Measurements from ENCODE around the gene SAMD8. TPM values are rescaled to one million over a fixed set of nuclear protein-coding genes. Genes with fewer than 3 reads are reported as not detected.

SAMD8 gene
- total RNA-seq, 1 experiment from 2014 or later = 23.6 TPM

DNA sequence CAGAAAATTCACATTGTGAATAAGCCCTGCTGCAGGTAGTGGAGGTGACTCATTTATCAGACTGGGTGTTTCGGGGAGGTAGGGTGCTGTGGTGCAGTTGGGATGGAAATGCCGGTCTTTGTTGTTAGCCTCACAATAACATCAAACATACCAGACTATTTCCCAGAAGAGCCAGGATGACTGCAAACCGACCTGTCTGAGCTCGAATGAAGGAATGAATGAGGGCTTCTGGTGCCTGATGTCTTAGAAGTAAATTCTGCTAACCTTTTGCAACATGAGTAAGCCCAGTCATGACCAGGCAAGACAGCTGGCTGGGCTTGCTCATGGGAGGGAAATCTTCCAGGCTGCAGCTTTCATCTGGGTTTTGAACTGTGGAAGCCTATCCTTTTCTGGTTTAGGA lies 96.7 kb downstream of the SAMD8 start:
- Histone ChIP-seq H3K27ac (ENCODE audit: low read depth, low read length) (peak overlapping the region; percentile 20; the same call in 1 of the 2 replicates), H3K9me3 (ENCODE audit: control insufficient read depth in 1 of 2, insufficient read depth in 1 of 2, low read depth in 1 of 2, low read length in 2 of 2) (no peaks in the 10 kb centered on the region), H3K4me1 (ENCODE audit: control insufficient read depth in 1 of 2, insufficient read depth in 2 of 2, low read length in 2 of 2) (peaks cover 21 to 57% of the 10 kb centered on the region in 2 experiments), H3K9me2 (ENCODE audit: insufficient read depth) (no peaks in the 10 kb centered on the region), H2AFZ (ENCODE audit: low read depth, low read length, poor library complexity, severe bottlenecking) (no peak overlapping the region), H3K27me3 (ENCODE audit: insufficient read depth, low read length) (no peaks in the 10 kb centered on the region), H3K36me3 (ENCODE audit: control insufficient read depth in 1 of 2, insufficient read depth in 2 of 2, low read length in 2 of 2) (peaks cover 6 to 19% of the 10 kb centered on the region in 2 experiments; a peak in 3 of 4 replicates), H3K79me2 (ENCODE audit: insufficient read depth, low read length) (peaks cover 26% of the 10 kb centered on the region), H3K4me2 (ENCODE audit: low read length) (peak overlapping the region; percentile 33), H3K4me3 (replicated peaks in 1 of 2; ENCODE audit: low read depth in 1 of 2, low read length in 2 of 2) (no peak overlapping the region), H3K9ac (ENCODE audit: low read length) (no peak overlapping the region), H4K20me1 (ENCODE audit: insufficient read depth) (peaks cover 4% of the 10 kb centered on the region; the same call in 1 of the 2 replicates)
- BruUV-seq (replicated peaks) = no TSS peak
- CTCF ChIA-PET = no interaction called here
- intact Hi-C loops (cut with micrococcal nuclease) = no loop called here
- no peak for TF ChIP-seq EZH2phosphoT487 (IDR thresholded peaks at IDR 0.05; ENCODE audit: borderline replicate concordance)
- no peak for TF ChIP-seq ELF1 (IDR thresholded peaks at IDR 0.05; ENCODE audit: borderline replicate concordance, low read depth)
- 0 out of 2 replicates have a peak, but pooled peaks have one; percentile 28 for TF ChIP-seq JUND (IDR thresholded peaks at IDR 0.05)
- RAD21 ChIA-PET (ENCODE audit: low non-redundant PET in 1 of 2, low total read pairs in 2 of 2, uncharacterized antibody in 2 of 2, unreplicated experiment in 2 of 2) = interaction anchor here in 1 of 2 experiments (1.3 kb wide), 1 partner anchor 20 kb away, joined by 3 read pairs; no protein-coding TSS in a partner anchor
- POLR2A ChIA-PET = no interaction called here
- ATAC-seq (no peak), DNase-seq (ENCODE audit: low read depth, low spot score) (no peak)

DNA sequence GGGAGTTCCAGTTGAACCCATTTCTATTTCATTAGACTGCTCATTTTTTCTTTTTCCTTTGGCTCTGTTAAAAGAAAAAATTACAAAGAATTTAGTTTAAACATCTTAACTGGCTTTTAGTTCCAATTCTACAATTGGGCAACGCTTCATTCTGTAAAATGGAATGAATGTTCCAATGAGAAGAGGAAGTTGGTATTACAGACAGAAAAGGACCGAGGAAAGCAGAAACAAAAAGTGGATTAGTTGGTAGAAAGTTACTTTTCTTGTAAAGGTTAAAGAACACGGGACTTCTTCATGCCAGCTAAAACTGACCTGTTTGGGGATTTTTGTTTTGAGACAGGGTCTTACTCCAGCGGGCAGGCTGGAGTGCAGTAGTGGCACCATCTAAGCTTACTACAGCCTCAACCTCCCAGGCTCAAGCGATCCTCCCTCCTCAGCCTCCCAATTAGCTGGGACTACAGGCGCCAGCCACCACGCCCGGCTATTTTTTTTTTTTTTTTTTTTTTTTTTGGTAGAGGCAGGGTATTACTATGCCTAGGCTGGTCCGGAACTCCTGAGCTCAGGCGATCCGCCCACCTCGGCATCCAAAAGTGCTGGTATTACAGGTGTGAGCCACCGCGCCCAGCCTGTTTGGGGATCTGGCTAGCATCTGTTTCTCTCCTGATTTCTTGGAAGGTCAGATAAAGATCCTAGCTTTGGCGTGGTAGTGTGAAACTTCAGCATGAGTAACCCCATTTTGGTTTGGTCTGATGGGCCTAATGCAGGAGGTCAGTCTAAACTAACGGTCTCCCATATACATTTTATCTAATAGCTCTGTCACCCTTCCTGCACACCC lies 97.8 kb downstream of the SAMD8 start:
- peaks cover 11 to 26% of the 10 kb centered on the region in 2 experiments for H3K36me3 ChIP-seq (ENCODE audit: control insufficient read depth in 1 of 2, insufficient read depth in 2 of 2, low read length in 2 of 2)
- POLR2A ChIA-PET = interaction anchor here (1.2 to 3.3 kb wide), 5 partner anchors 8 to 26 kb away, joined by 3 to 14 read pairs (median 4); partner anchors contain the start of gene COMTD1
- peaks cover 37% of the 10 kb centered on the region for H3K79me2 ChIP-seq (ENCODE audit: insufficient read depth, low read length)
- TF ChIP-seq SRF (IDR thresholded peaks at IDR 0.05; ENCODE audit: low read depth) (no peak), MAX (IDR thresholded peaks at IDR 0.05) (no peak), EZH2 (IDR thresholded peaks at IDR 0.05) (no peak)
- CTCF ChIA-PET = interaction anchor here (1.5 kb wide), 1 partner anchor 26 kb away, joined by 6 read pairs; the partner anchor contains the start of gene COMTD1
- peak overlapping the region; percentile 85 for H3K4me3 ChIP-seq (replicated peaks in 1 of 2; ENCODE audit: low read depth in 1 of 2, low read length in 2 of 2)
- H2AFZ ChIP-seq (ENCODE audit: low read depth, low read length, poor library complexity, severe bottlenecking) = no peak overlapping the region
- no peak for ATAC-seq
- no TSS peak for BruUV-seq (replicated peaks)
- peak overlapping the region; percentile 84 for H3K27ac ChIP-seq (ENCODE audit: low read depth, low read length)
- no peaks in the 10 kb centered on the region for H3K27me3 ChIP-seq (ENCODE audit: insufficient read depth, low read length)
- H3K9me2 ChIP-seq (ENCODE audit: insufficient read depth) = no peaks in the 10 kb centered on the region
- H3K9me3 ChIP-seq (ENCODE audit: control insufficient read depth in 1 of 2, insufficient read depth in 1 of 2, low read depth in 1 of 2, low read length in 2 of 2) = no peaks in the 10 kb centered on the region
- H3K9ac ChIP-seq (ENCODE audit: low read length) = peak overlapping the region; percentile 99
- intact Hi-C loops (cut with micrococcal nuclease) = no loop called here
- DNase-seq (ENCODE audit: low read depth, low spot score) = no peak
- H3K4me1 ChIP-seq (ENCODE audit: control insufficient read depth in 1 of 2, insufficient read depth in 2 of 2, low read length in 2 of 2) = peaks cover 21 to 55% of the 10 kb centered on the region in 2 experiments
- peaks cover 11% of the 10 kb centered on the region; the same call in 1 of the 2 replicates for H4K20me1 ChIP-seq (ENCODE audit: insufficient read depth)
- H3K4me2 ChIP-seq (ENCODE audit: low read length) = peak overlapping the region; percentile 95
- RAD21 ChIA-PET (ENCODE audit: low non-redundant PET in 1 of 2, low total read pairs in 2 of 2, uncharacterized antibody in 2 of 2, unreplicated experiment in 2 of 2) = interaction anchor here in 1 of 2 experiments (0.5 kb wide), 1 partner anchor 66 kb away, joined by 3 read pairs; no protein-coding TSS in a partner anchor

All from HCT116 (cell line).